K562 (cell line): ENCODE data around the gene VPS11. TPM values are rescaled to one million over a fixed set of nuclear protein-coding genes. Genes with fewer than 3 reads are reported as not detected.

ENCODE experiments used
- ATAC-seq: fragments of 200-7000 bp; cut with Tn5 transposase; 3 replicates; pipeline ENCODE4 v1.9.1; 2020; ENCODE audit warnings: moderate library complexity
- BruUV-seq: library from RNA; stranded (reverse); fragments of 400-500 nt; replicated peaks from 2 replicates; lab custom pipeline; 2021; lab: Mats Ljungman, UMichigan
- CTCF ChIA-PET: fragments of 300-600 bp; formaldehyde crosslinking; extraction: SDS; loops from one replicate; lab custom pipeline; 2021; ENCODE audit warnings: low intra/inter-chr PET ratio; lab: Yijun Ruan, JAX
- POLR2A ChIA-PET: fragments of 300-600, 350-650 bp; sonication (Branson Sonifier 250); formaldehyde crosslinking; extraction: SDS; loops from one replicate; lab custom pipeline; 2021; ENCODE audit warnings: antibody characterized with exemption, inconsistent platforms; lab: Yijun Ruan, JAX
- DNase-seq, 4 experiments: peaks; one replicate each; pipeline versions ENCODE4 v3.0.0 to v3.0.0-alpha.2; 2011 to 2018; ENCODE audit warnings: low spot score in 3 of 4, mixed read lengths in 3 of 4; ENCODE audit errors: extremely low read depth in 1 of 4
- FAIRE-seq: peaks from 2 replicates; lab custom pipeline; 2011; peaks lifted over from hg19 to GRCh38; lab: Jason Lieb, UNC
- H2AFZ ChIP-seq: 2 replicates; pipeline ENCODE4 v1.6.0; 2011; ENCODE audit warnings: low read depth, low read length, control low read depth, inconsistent platforms
- H3K27ac ChIP-seq: fragments of 200-600 bp; 3 replicates; pipeline ENCODE4 v1.8.0; 2011; ENCODE audit warnings: low read depth, mild to moderate bottlenecking, control low read depth, inconsistent platforms, low read length, moderate library complexity, mixed read lengths; ENCODE audit errors: extremely low read depth
- H3K27me3 ChIP-seq, 2 experiments: fragments of 300-600 bp in 1 of 2; 2 replicates in 1 of 2; 3 replicates in 1 of 2; pipeline versions ENCODE4 v1.6.0 to v1.8.0; 2011; ENCODE audit warnings: inconsistent platforms in 2 of 2, low read length in 2 of 2, mild to moderate bottlenecking in 1 of 2, mixed read lengths in 1 of 2, moderate library complexity in 1 of 2; ENCODE audit not compliant: control insufficient read depth in 2 of 2, insufficient read depth in 2 of 2
- H3K36me3 ChIP-seq: fragments of 300-600 bp; 3 replicates; pipeline ENCODE4 v1.8.0; 2011; ENCODE audit warnings: mild to moderate bottlenecking, low read length, inconsistent platforms; ENCODE audit not compliant: control insufficient read depth, insufficient read depth
- H3K4me1 ChIP-seq, 2 experiments: fragments of 200-600 bp in 1 of 2; replicated peaks in 1 of 2; 2 replicates in 1 of 2; 3 replicates in 1 of 2; pipeline versions ENCODE4 v1.5.1 to v1.8.0; 2011; ENCODE audit warnings: inconsistent platforms in 2 of 2, low read length in 2 of 2, mild to moderate bottlenecking in 1 of 2, mixed read lengths in 1 of 2, moderate library complexity in 1 of 2; ENCODE audit not compliant: control insufficient read depth in 2 of 2, insufficient read depth in 2 of 2
- H3K4me2 ChIP-seq: 2 replicates; pipeline ENCODE4 v1.6.1; 2011; ENCODE audit warnings: low read length, control low read depth, inconsistent platforms, mixed read lengths; ENCODE audit not compliant: insufficient read depth
- H3K4me3 ChIP-seq: fragments of 200-600 bp; sonication (generic), shearing (Covaris generic); 2 replicates; pipeline ENCODE4 v1.5.1; 2016; ENCODE audit warnings: control low read depth, inconsistent platforms
- H3K79me2 ChIP-seq: fragments of 200-600 bp; 3 replicates; pipeline ENCODE4 v1.8.0; 2011; ENCODE audit warnings: low read length, inconsistent platforms; ENCODE audit not compliant: control insufficient read depth, insufficient read depth
- H3K9ac ChIP-seq, 2 experiments: 2 replicates each; pipeline versions ENCODE4 v1.6.0 to v1.6.1; 2011; ENCODE audit warnings: low read depth in 2 of 2, low read length in 2 of 2, control low read depth in 1 of 2, inconsistent platforms in 1 of 2, mild to moderate bottlenecking in 1 of 2, mixed read lengths in 1 of 2; ENCODE audit not compliant: insufficient read depth in 1 of 2
- H3K9me1 ChIP-seq: one replicate; pipeline ENCODE4 v1.6.0; 2011; ENCODE audit warnings: inconsistent platforms, mild to moderate bottlenecking, low read length, moderate library complexity; ENCODE audit not compliant: control insufficient read depth, insufficient read depth
- H3K9me3 ChIP-seq: replicated peaks from 2 replicates; pipeline ENCODE4 v1.5.1; 2011; ENCODE audit warnings: low read depth, low read length, inconsistent platforms; ENCODE audit not compliant: control insufficient read depth, insufficient read depth
- H4K20me1 ChIP-seq: replicated peaks from 2 replicates; pipeline ENCODE4 v1.6.1; 2011; ENCODE audit warnings: low read length, inconsistent platforms, mixed read lengths; ENCODE audit not compliant: control insufficient read depth, insufficient read depth
- JUN ChIP-seq, 2 experiments: sonication (generic) in 1 of 2; formaldehyde crosslinking in 1 of 2; IDR thresholded peaks; 2 replicates each; pipeline versions ENCODE4 v1.6.1 to v1.8.0; 2012 to 2022; ENCODE audit warnings: borderline replicate concordance in 2 of 2, mild to moderate bottlenecking in 2 of 2, improper control_type of control experiment in 1 of 2, low read depth in 1 of 2, low read length in 1 of 2, missing genetic modification reagents in 1 of 2
- PML ChIP-seq: IDR thresholded peaks from 2 replicates; pipeline ENCODE4 v1.6.1; 2012; ENCODE audit warnings: low read length, inconsistent platforms
- RBFOX2 ChIP-seq: fragments of 200-400 bp; formaldehyde crosslinking; IDR thresholded peaks from 2 replicates; pipeline ENCODE4 v1.6.1; 2017; ENCODE audit warnings: low read depth, mild to moderate bottlenecking, low read length, moderate library complexity
- ZKSCAN3 ChIP-seq: fragments of 250-450 bp; sonication (Bioruptor Pico); IDR thresholded peaks from 2 replicates; pipeline ENCODE4 v1.4.0; 2020
- WGBS: fragments of 100-300 bp; shearing (Covaris generic); methylation state at CpG from one replicate; pipeline ENCODE4 v1.1.6; 2016; ENCODE audit warnings: low coverage, mixed read lengths; ENCODE audit not compliant: insufficient coverage; ENCODE audit errors: missing lambda C conversion rate; 5-methylcytosine and 5-hydroxymethylcytosine counted together
- in situ Hi-C: fragments of 300-500 bp; cut with MboI; formaldehyde crosslinking; loops from 4 replicates; pipeline ENCODE4 v1.15.0; 2018; ENCODE audit warnings: inconsistent platforms, mixed read lengths
- intact Hi-C: fragments of 100-400 bp; cut with micrococcal nuclease; formaldehyde crosslinking; loops from 2 replicates; pipeline ENCODE4 v1.14.2; 2022
- polyA plus RNA-seq, 8 experiments: library from polyadenylated mRNA; depleted of rRNA in 4 of 8; stranded (reverse) in 5 of 8; unstranded in 3 of 8; fragments of >200 nt; fragmentation: Nextera tagmentation in 2 of 8; fragmentation: Illumina TruSeq in 1 of 8; extraction: Ambion mirVana in 2 of 8; extraction: Trizol in 1 of 8; gene quantifications; 2 replicates each; pipeline versions ENCODE4 v1.2.1 to v1.2.3, GENCODE V29; 2011 to 2014; ENCODE audit warnings: inconsistent platforms in 1 of 8, missing spikeins in 1 of 8
- total RNA-seq, 7 experiments: library from RNA; depleted of rRNA in 6 of 7; stranded (reverse); fragments of >200 nt in 6 of 7; fragmentation: Illumina TruSeq in 2 of 7; extraction: Trizol in 2 of 7; gene quantifications; 2 replicates each; pipeline versions ENCODE4 v1.2.1 to v1.2.3, GENCODE V29; 2011 to 2021; ENCODE audit warnings: low replicate concordance in 1 of 7

The VPS11 gene
- total and polyA plus RNA-seq, 9 of the 15 experiments (the other 6 are each of a cell fraction or from before 2014, with no cell fraction given): 14.1 to 35.5 (median 27.5) TPM

GRCh38 chr11:119052163-119052814, 15.3 kb upstream of the VPS11 start:
- ATAC-seq (no peak), DNase-seq (no peak), FAIRE-seq (no peak)
- Histone ChIP-seq H3K9me1 (peaks cover 3% of the 10 kb centered on the region), H3K27me3 (no peaks in the 10 kb centered on the region), H3K4me2 (no peak overlapping the region), H3K4me1 (peaks cover 13 to 15% of the 10 kb centered on the region in 2 experiments; a peak in 3 of 5 replicates), H3K9ac (peak overlapping the region in 1 of 2 experiments; percentile 41; a peak in 1 of 4 replicates), H3K4me3 (no peak overlapping the region), H3K27ac (no peak overlapping the region), H3K36me3 (peaks cover 85% of the 10 kb centered on the region), H3K79me2 (peaks cover 30% of the 10 kb centered on the region), H2AFZ (no peak overlapping the region), H4K20me1 (no peaks in the 10 kb centered on the region), H3K9me3 (no peaks in the 10 kb centered on the region)
- in situ Hi-C loops: no loop called here
- 0 out of 2 replicates have a peak, but pooled peaks have one; percentile 12 for TF ChIP-seq PML
- no peak for TF ChIP-seq ZKSCAN3 (CRISPR knock-in tag)
- TF ChIP-seq JUN (IDR thresholded peaks at IDR 0.05; ENCODE audit: borderline replicate concordance, low read depth, low read length): no peak
- TF ChIP-seq JUN (CRISPR knock-in tag; IDR thresholded peaks at IDR 0.05; ENCODE audit: borderline replicate concordance): no peak
- TF ChIP-seq RBFOX2: peak; percentile 62
- WGBS: 96% methylated on average over 22 of the region's 23 CpGs
- no TSS peak for BruUV-seq
- ChIA-PET POLR2A (interaction anchor here (0.6 to 8.8 kb wide), 2 partner anchors 8 to 57 kb away, joined by 3 to 132 read pairs; no protein-coding TSS in a partner anchor), CTCF (no interaction called here)
- intact Hi-C loops: no loop called here
